Nephron progenitor cell (in vitro differentiated cells): ENCODE data around the gene PPM1J.

Experiments
- DNase-seq: peaks from one replicate; pipeline ENCODE4 v3.0.0; 2021
- H3K27ac Mint-ChIP-seq: 2 replicates; pipeline ENCODE4 v1.8.0; 2021; ENCODE audit warnings: mild to moderate bottlenecking, moderate library complexity, mixed read lengths
- H3K27me3 Mint-ChIP-seq: 2 replicates; pipeline ENCODE4 v1.8.0; 2021; ENCODE audit warnings: mild to moderate bottlenecking, low read depth, mixed read lengths; ENCODE audit not compliant: poor library complexity
- H3K36me3 Mint-ChIP-seq: 2 replicates; pipeline ENCODE4 v1.8.0; 2021; ENCODE audit warnings: low read depth, mixed read lengths
- H3K4me1 Mint-ChIP-seq: 2 replicates; pipeline ENCODE4 v1.8.0; 2021; ENCODE audit warnings: mixed read lengths
- H3K4me3 Mint-ChIP-seq: 2 replicates; pipeline ENCODE4 v1.8.0; 2021; ENCODE audit warnings: mild to moderate bottlenecking, moderate library complexity, mixed read lengths
- H3K9me3 Mint-ChIP-seq: 2 replicates; pipeline ENCODE4 v1.8.0; 2021; ENCODE audit warnings: mild to moderate bottlenecking, moderate library complexity, mixed read lengths
- CTCF ChIP-seq: fragments of 200-600 bp; sonication (generic); IDR thresholded peaks from 2 replicates; pipeline ENCODE4 v1.5.0; 2021; ENCODE audit warnings: antibody characterized with exemption

PPM1J gene

GRCh38 chr1:112699425-112700144 is 15.5 kb downstream of the PPM1J start:
- DNase-seq, result no peak
- Mint-ChIP-seq H3K27ac (peak overlapping the region; percentile 88), H3K4me3 (peak overlapping the region; percentile 49), H3K36me3 (peaks cover 54% of the 10 kb centered on the region), H3K27me3 (peaks cover 4% of the 10 kb centered on the region), H3K9me3 (no peaks in the 10 kb centered on the region), H3K4me1 (peaks cover 68% of the 10 kb centered on the region)
- TF ChIP-seq CTCF, result no peak

- Mint-ChIP-seq H3K27ac (no peak overlapping the region), H3K9me3 (no peaks in the 10 kb centered on the region), H3K4me1 (peaks cover 59% of the 10 kb centered on the region), H3K27me3 (peaks cover 4% of the 10 kb centered on the region), H3K36me3 (peaks cover 54% of the 10 kb centered on the region), H3K4me3 (no peak overlapping the region)
- TF ChIP-seq CTCF, result no peak
- DNase-seq, result no peak
These were observed 16.5 kb downstream of the PPM1J start for GRCh38 chr1:112698366-112699310.

GRCh38 chr1:112697781-112698201 is 17.3 kb downstream of the PPM1J start:
- Mint-ChIP-seq H3K4me3 (no peak overlapping the region), H3K27ac (no peak overlapping the region), H3K9me3 (no peaks in the 10 kb centered on the region), H3K36me3 (peaks cover 54% of the 10 kb centered on the region), H3K27me3 (peaks cover 4% of the 10 kb centered on the region), H3K4me1 (peaks cover 50% of the 10 kb centered on the region)
- DNase-seq, result no peak
- TF ChIP-seq CTCF, result no peak

GRCh38 chr1:112696578-112697314 is 18.4 kb downstream of the PPM1J start:
- H3K4me1 Mint-ChIP-seq, result peaks cover 40% of the 10 kb centered on the region
- peaks cover 54% of the 10 kb centered on the region for H3K36me3 Mint-ChIP-seq
- H3K27me3 Mint-ChIP-seq, result peaks cover 4% of the 10 kb centered on the region
- TF ChIP-seq CTCF, result no peak
- no peak overlapping the region for H3K27ac Mint-ChIP-seq
- no peak overlapping the region for H3K4me3 Mint-ChIP-seq
- no peaks in the 10 kb centered on the region for H3K9me3 Mint-ChIP-seq
- DNase-seq, result no peak

GRCh38 chr1:112695276-112695675 is 19.9 kb downstream of the PPM1J start:
- DNase-seq, result no peak
- TF ChIP-seq CTCF, result no peak
- H3K27me3 Mint-ChIP-seq, result peaks cover 4% of the 10 kb centered on the region
- peak overlapping the region; percentile 39 for H3K27ac Mint-ChIP-seq
- H3K4me3 Mint-ChIP-seq, result no peak overlapping the region
- peaks cover 25% of the 10 kb centered on the region for H3K4me1 Mint-ChIP-seq
- peaks cover 57% of the 10 kb centered on the region for H3K36me3 Mint-ChIP-seq
- H3K9me3 Mint-ChIP-seq, result no peaks in the 10 kb centered on the region
